Brain pericyte (primary cell): ENCODE measurements around the gene KIR2DL3.
"Not testable (repeated sequence)": the region's sequence is repeated elsewhere in the genome, so short reads cannot be mapped to it uniquely, and the experiment has no call there.

Source experiments
- DNase-seq: peaks from one replicate; pipeline ENCODE4 v3.0.0-alpha.2; 2012; ENCODE audit warnings: low read depth, low spot score

The KIR2DL3 gene

DNA sequence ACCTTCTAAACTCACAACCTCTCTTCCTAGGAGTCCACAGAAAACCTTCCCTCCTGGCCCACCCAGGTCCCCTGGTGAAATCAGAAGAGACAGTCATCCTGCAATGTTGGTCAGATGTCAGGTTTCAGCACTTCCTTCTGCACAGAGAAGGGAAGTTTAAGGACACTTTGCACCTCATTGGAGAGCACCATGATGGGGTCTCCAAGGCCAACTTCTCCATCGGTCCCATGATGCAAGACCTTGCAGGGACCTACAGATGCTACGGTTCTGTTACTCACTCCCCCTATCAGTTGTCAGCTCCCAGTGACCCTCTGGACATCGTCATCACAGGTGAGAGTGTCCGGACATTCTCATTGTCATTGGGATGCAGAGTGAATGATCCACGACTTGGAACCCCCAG lies 3.6 kb downstream of the KIR2DL3 start:
- DNase-seq: not testable (repeated sequence)

DNA sequence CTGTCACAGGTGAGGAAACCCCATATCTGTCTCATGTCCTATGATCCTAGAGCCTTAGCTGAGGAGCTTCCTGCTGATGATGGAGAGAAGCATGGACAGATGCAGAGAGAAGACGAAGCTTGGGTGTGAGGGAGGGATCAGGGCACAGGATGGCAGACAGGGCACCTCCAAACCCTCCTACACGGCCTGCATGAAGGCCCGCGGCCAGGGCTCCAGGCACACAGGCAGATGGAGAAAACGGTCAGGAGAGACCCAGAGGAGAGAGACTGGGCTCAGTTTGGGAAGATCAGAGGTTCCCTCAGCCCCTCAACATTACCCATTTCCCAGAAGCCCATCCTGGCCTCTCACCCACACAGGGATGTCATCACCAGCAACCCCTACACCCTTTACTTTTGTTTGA lies 5.8 kb downstream of the KIR2DL3 start:
- DNase-seq: not testable (repeated sequence)

DNA sequence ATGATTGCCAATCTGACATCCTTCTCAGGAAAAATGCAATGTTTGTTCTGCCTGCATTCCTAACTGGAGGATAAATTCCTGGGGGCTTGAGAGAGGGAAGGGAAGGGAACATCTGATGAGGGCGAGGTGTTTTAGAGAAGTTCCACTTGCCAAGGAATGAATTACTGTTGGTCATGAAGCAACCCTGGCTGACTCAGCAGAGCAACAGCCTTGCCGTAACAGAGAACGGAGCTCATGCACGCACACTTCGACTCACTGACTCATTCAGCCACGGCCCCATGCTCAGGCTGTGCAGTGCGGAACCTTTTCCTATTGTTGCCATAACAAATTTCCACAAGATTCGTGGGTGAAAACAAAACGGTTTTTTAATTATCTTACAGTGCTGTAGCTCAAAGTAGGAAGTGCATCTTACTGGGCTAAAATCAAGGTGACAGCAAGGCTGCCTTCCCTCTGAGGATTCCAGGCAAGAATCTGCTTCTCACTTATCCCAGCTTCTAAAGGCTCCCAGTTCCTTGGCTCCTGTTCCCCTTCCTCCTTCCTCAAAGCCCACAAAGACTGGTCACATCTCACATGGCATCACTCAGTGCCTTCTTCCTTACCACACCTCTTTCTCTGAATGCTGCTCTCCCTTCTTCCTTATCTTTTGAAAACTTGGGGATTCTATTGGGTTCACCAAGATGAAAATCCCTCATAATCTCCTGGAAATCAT lies 9.5 kb downstream of the KIR2DL3 start:
- not testable (repeated sequence) for DNase-seq

DNA sequence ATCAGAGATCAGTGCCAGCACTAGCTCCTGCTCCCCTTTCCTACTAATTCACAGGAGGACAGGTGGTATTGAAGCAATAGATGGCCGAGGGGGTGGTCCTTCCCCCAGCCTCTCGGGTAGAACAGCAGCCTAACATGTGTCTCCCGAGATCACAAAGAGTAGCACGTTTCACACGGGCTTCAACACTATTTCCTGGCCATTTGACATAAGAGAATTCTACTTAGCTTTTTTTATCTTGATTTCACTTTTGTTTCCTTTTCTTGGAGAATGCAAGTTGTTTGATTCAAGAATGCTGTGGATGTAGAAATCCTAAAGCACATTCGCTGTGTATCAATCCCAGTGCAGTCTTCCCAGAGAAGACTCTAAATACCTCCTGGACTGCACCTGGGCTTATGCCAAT lies 12.0 kb downstream of the KIR2DL3 start:
- DNase-seq: not testable (repeated sequence)

DNA sequence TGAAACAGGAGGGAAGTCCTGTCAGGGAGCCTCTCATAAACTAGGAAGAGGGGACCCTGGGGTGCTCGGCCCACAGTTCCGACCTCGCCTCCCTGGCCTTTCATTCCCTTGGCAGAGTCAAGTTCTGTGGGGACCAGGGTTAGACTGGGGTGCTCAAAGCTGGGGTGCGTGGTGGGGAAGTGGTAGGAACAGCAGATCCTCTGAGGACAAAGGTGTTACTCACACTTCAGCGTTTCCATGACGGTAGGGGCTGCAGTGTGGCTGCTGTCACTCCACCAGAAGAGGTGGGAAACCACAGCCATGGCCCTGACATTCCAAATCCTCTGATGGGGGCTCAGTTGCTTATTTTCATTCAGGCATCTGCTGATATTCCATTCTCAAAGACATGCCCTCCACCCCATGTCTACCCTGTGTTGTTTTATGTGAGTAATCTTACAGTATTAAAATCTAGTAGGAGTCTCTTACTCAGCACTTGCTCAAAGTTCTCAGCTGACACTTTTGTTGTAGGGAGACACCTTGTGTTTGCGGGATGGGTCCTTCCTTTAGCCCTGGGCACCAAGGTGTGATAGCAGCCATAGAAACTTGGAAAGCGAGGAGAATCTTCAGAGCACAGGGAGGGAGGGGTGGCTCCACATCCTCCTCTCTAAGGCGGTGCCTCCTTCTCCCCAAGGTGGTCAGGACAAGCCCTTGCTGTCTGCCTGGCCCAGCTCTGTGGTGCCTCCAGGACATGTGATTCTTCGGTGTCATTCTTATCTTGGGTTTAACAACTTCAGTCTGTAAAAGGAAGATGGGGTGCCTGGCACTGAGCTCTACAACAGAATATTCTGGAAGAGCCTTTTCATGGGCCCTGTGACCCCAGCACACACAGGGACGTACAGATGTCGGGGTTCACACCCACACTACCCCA lies 18.1 kb downstream of the KIR2DL3 start:
- not testable (repeated sequence) for DNase-seq

DNA sequence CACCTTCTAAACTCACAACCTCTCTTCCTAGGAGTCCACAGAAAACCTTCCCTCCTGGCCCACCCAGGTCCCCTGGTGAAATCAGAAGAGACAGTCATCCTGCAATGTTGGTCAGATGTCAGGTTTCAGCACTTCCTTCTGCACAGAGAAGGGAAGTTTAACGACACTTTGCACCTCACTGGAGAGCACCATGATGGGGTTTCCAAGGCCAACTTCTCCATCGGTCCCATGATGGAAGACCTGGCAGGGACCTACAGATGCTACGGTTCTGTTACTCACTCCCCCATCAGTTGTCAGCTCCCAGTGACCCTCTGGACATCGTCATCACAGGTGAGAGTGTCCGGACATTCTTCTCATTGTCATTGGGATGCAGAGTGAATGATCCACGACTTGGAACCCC lies 20.3 kb downstream of the KIR2DL3 start:
- not testable (repeated sequence) for DNase-seq

DNA sequence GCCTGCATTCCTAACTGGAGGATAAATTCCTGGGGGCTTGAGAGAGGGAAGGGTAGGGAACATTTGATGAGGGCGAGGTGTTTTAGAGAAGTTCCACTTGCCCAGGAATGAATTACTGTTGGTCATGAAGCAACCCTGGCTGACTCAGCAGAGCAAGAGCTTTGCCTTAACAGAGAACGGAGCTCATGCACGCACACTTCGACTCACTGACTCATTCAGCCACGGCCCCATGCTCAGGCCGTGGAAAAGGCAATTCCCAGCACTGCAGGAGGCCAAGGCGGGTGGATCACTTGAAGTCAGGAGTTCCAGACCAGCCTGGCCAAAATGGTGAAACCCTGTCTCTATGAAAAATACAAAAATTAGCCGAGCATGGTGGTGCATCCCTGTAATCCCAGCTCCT lies 25.9 kb downstream of the KIR2DL3 start:
- not testable (repeated sequence) for DNase-seq

DNA sequence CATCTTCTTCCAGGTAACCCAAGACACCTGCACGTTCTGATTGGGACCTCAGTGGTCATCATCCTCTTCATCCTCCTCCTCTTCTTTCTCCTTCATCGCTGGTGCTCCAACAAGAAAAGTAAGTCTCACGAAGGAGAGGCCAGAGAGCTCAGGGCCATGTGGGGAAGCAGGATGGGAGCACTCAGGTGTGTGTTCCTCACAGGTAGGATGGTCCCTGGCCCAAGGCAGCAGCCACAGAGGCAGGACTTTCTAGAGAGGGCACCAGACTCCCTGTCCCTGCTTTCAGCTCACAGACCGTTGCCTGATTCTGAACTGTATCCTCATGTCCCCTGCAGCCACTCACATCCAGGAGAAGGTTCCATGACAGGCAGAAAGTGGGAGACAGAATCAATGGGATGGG lies 28.2 kb downstream of the KIR2DL3 start:
- not testable (repeated sequence) for DNase-seq

DNA sequence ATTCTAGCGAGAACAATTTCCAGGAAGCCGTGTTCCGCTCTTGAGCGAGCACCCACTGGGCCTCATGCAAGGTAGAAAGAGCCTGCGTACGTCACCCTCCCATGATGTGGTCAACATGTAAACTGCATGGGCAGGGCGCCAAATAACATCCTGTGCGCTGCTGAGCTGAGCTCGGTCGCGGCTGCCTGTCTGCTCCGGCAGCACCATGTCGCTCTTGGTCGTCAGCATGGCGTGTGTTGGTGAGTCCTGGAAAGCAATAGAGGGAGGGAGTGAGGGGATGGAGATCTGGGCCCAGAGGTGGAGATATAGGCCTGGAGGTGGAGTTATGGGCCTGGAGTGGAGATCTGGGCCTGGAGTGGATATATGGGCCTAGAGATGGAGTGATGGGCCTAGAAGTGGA lies 31.3 kb downstream of the KIR2DL3 start, which contains the start of gene KIR2DL1:
Gene KIR2DL1 (plus strand): TSS at position 148 of the 400 bp plus-strand sequence. CDS start 58 bp downstream, at position 206.
- DNase-seq: not testable (repeated sequence)

DNA sequence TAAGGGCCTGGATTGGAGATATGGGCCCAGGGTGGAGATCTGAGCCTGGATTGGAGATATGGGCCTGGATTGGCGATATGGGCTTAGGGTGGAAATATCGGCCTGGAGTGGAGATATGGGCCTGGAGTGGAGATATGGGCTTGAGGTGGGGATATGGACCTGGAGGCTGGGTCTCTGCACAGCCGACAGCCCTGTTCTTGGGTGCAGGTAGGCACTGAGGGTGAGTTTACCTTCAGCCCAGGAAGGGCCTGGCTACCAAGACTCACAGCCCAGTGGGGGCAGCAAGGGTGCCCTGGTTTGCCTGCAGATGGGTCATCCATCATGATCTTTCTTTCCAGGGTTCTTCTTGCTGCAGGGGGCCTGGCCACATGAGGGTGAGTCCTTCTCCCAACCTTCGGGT lies 32.2 kb downstream of the KIR2DL3 start:
- DNase-seq: not testable (repeated sequence)

DNA sequence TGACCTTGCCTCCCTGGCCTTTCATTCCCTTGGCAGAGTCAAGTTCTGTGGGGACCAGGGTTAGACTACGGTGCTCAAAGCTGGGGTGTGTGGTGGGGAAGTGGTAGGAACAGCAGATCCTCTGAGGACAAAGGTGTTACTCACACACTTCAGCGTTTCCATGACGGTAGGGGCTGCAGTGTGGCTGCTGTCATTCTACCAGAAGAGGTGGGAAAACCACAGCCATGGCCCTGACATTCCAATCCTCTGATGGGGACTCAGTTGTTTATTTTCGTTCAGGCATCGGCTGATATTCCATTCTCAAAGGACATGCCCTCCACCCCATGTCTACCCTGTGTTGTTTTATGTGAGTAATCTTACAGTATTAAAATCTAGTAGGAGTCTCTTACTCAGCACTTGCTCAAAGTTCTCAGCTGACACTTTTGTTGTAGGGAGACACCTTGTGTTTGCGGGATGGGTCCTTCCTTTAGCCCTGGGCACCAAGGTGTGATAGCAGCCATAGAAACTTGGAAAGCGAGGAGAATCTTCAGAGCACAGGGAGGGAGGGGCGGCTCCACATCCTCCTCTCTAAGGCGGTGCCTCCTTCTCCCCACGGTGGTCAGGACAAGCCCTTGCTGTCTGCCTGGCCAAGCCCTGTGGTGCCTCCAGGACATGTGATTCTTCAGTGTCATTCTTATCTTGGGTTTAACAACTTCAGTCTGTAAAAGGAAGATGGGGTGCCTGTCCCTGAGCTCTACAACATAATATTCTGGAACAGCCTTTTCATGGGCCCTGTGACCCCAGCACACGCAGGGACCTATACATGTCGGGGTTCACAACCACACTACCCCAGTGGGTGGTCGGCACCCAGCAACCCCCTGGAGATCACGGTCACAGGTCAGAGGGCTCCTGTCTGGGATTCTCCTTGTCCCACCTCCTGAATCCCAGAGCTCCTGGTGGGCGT lies 33.0 kb downstream of the KIR2DL3 start:
- DNase-seq: not testable (repeated sequence)

DNA sequence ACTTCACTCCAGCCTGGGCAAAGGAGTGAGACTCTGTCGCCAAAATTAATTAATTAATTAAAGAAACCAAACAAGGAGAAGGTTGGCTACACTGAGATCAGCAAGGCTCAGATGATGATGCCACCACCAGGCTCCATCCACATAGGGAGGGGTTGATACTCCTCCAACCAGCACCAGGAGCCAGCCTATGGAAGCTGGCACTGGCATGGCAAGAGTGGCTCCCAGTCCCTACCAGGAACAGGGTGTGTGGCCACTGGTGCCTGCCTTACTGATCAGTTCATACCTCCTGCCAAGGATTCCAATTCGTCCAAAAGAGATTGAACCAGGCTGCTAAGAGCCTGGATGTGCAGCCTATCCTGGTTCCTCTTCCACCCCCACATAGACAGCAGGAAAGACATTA lies 34.4 kb downstream of the KIR2DL3 start:
- not testable (repeated sequence) for DNase-seq

DNA sequence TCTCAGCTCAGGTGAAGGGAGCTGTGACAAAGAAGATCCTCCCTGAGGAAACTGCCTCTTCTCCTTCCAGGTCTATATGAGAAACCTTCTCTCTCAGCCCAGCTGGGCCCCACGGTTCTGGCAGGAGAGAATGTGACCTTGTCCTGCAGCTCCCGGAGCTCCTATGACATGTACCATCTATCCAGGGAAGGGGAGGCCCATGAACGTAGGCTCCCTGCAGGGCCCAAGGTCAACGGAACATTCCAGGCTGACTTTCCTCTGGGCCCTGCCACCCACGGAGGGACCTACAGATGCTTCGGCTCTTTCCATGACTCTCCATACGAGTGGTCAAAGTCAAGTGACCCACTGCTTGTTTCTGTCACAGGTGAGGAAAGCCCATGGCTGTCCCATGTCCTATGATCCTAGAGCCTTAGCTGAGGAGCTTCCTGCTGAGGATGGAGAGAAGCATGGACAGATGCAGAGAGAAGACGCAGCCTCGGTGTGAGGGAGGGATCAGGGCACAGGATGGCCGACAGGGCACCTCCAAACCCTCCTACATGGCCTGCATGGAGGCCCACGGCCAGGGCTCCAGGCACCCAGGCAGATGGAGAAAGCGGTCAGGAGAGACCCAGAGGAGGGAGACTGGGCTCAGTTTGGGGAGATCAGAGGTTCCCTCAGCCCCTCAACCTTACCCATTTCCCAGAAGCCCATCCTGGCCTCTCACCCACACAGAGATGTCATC lies 36.9 kb downstream of the KIR2DL3 start:
- DNase-seq: not testable (repeated sequence)

DNA sequence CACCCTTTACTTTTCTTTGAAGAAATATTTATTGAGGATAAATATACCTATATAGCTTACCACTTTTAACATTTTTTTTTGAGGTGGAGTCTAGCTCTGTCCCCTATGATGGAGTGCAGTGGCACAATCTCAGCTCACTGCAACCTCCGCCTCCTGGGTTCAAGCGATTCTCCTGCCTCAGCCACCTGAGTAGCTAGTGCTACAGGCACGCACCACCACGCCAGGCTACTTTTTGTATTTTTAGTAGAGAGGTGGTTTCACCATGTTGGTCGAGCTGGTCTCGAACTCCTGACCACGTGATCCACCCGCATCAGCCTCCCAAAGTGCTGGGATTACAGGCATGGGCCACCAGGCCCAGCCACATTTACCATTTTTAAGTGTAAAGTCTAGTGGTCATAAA lies 37.5 kb downstream of the KIR2DL3 start:
- not testable (repeated sequence) for DNase-seq

DNA sequence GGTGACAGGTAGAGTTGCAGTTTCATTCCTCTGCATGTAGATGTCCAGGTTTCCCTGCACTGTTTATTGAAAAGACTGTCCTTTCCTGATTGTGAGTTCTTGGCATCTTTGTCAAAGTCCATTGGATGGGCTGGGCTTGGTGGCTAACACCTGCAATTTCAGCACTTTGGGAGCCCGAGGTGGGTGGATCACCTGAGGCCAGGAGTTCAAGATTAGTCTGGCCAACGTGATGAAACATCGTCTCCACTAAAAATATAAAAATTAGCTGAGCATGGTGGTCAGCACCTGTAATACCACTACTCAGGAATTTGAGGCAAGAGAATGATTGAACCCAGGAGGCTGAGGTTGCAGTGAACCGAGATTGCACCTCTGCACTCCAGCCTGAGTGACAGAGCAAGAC lies 39.5 kb downstream of the KIR2DL3 start:
- DNase-seq: not testable (repeated sequence)

DNA sequence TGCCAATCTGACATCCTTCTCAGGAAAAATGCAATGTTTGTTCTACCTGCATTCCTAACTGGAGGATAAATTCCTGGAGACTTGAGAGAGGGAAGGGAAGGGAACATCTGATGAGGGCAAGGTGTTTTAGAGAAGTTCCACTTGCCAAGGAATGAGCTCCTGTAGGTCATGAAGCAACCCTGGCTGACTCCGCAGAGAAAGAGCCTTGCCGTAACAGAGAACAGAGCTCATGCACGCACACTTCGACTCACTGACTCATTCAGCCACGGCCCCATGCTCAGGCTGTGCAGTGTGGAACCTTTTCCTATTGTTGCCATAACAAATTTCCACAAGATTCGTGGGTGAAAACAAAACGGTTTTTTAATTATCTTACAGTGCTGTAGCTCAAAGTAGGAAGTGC lies 40.6 kb downstream of the KIR2DL3 start:
- not testable (repeated sequence) for DNase-seq

DNA sequence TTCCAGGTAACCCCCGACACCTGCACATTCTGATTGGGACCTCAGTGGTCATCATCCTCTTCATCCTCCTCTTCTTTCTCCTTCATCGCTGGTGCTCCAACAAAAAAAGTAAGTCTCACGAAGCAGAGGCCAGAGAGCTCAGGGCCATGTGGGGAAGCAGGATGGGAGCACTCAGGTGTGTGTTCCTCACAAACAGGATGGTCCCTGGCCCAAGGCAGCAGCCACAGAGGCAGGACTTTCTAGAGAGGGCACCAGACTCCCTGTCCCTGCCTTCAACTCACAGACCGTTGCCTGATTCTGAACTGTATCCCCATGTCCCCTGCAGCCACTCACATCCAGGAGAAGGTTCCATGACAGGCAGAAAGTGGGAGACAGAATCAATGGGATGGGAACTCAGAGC lies 44.6 kb downstream of the KIR2DL3 start:
- not testable (repeated sequence) for DNase-seq

DNA sequence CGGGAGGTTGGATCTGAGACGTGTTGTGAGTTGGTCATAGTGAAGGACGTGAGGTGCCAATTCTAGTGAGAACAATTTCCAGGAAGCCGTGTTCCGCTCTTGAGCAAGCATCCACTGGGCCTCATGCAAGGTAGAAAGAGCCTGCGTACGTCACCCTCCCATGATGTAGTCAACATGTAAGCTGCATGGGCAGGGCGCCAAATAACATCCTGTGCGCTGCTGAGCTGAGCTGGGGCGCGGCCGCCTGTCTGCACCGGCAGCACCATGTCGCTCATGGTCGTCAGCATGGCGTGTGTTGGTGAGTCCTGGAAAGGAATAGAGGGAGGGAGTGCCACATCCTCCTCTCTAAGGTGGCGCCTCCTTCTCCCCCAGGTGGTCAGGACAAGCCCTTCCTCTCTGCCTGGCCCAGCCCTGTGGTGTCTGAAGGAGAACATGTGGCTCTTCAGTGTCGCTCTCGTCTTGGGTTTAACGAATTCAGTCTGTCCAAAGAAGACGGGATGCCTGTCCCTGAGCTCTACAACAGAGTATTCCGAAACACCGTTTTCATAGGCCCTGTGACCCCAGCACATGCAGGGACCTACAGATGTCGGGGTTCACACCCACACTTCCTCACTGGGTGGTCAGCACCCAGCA lies 47.9 kb downstream of the KIR2DL3 start:
- not testable (repeated sequence) for DNase-seq

DNA sequence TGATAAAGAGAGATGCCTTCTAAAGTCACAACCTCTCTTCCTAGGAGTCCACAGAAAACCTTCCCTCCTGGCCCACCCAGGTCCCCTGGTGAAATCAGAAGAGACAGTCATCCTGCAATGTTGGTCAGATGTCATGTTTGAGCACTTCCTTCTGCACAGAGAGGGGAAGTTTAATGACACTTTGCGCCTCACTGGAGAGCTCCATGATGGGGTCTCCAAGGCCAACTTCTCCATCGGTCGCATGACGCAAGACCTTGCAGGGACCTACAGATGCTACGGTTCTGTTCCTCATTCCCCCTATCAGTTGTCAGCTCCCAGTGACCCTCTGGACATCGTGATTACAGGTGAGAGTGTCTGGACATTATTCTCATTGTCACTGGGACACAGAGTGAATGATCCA lies 49.8 kb downstream of the KIR2DL3 start:
- DNase-seq: not testable (repeated sequence)

DNA sequence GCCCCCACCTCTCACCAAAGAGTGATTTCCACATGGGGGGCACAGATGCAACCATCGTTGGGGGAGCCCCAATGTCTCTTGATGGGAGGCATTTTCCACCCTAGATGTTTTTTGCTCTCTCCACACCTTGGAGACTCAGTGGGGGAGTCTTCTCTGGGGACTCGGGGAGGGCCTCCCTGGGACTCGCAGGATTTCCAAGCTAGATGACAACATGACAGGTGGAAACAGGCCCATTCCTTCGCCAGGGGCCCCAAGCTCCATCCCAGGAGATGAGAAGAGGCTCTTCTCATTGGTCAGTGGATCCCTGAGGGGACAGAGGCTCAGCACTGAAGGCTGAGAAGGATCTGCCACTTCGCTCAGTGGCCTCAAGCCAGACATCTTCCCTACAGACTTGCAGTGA lies 52.4 kb downstream of the KIR2DL3 start:
- no peak for DNase-seq
